ENCODE measurements around the gene USP49.

The USP49 gene

GRCh38 chr6:41896281-41896680 lies 1.1 kb upstream of the USP49 start:
- TF ChIP-seq CTCF (IDR thresholded peaks at IDR 0.05), result no peak

- TF ChIP-seq CTCF (IDR thresholded peaks at IDR 0.05), result no peak
Observed at GRCh38 chr6:41894366-41895299, 542 bp downstream of the USP49 start.

- TF ChIP-seq CTCF (IDR thresholded peaks at IDR 0.05), result no peak
Observed at GRCh38 chr6:41892921-41893564, 2.1 kb downstream of the USP49 start.

GRCh38 chr6:41887331-41887751 lies 7.8 kb downstream of the USP49 start:
- TF ChIP-seq CTCF (IDR thresholded peaks at IDR 0.05), result no peak

- TF ChIP-seq CTCF (IDR thresholded peaks at IDR 0.05), result no peak
Observed at GRCh38 chr6:41885930-41886329, 9.2 kb downstream of the USP49 start.

- no peak for TF ChIP-seq CTCF (IDR thresholded peaks at IDR 0.05)
Observed at GRCh38 chr6:41884957-41885356, 10.2 kb downstream of the USP49 start.

- no peak for TF ChIP-seq CTCF (IDR thresholded peaks at IDR 0.05)
Observed at GRCh38 chr6:41881506-41881905, 13.7 kb downstream of the USP49 start.
